GM12878 (cell line): ENCODE data around the gene PRRT1. TPM values are rescaled to one million over a fixed set of nuclear protein-coding genes. Genes with fewer than 3 reads are reported as not detected.

Source experiments
- BCLAF1 ChIP-seq: fragments of 450-650 bp; IDR thresholded peaks from 2 replicates; pipeline ENCODE4 v1.6.1; 2017; ENCODE audit warnings: antibody characterized with exemption, mild to moderate bottlenecking, moderate library complexity
- CEBPZ ChIP-seq: fragments of 150-350 bp; IDR thresholded peaks from 2 replicates; pipeline ENCODE4 v1.6.1; 2016; ENCODE audit warnings: low read depth, low read length
- CTCF ChIP-seq, 3 experiments: IDR thresholded peaks in 2 of 3; conservative IDR thresholded peaks in 1 of 3; 2 replicates each; pipeline ENCODE4 v1.5.1; 2011; ENCODE audit warnings: low read depth in 3 of 3, low read length in 3 of 3, mild to moderate bottlenecking in 3 of 3, control low read depth in 2 of 3, moderate library complexity in 2 of 3, inconsistent platforms in 1 of 3, mixed read lengths in 1 of 3; ENCODE audit not compliant: control insufficient read depth in 2 of 3, insufficient read depth in 1 of 3; ENCODE audit errors: extremely low read depth in 1 of 3
- GATAD2B ChIP-seq: fragments of 450-650 bp; conservative IDR thresholded peaks from 2 replicates; pipeline ENCODE4 v1.6.1; 2017; ENCODE audit warnings: low read depth, mild to moderate bottlenecking, moderate library complexity
- HDAC6 ChIP-seq: fragments of 200-600 bp; sonication (generic); IDR thresholded peaks from one replicate; pipeline ENCODE4 v1.8.0; 2017; ENCODE audit warnings: antibody characterized with exemption; ENCODE audit not compliant: unreplicated experiment
- LARP7 ChIP-seq: fragments of 450-650 bp; IDR thresholded peaks from 2 replicates; pipeline ENCODE4 v1.6.1; 2017; ENCODE audit warnings: mild to moderate bottlenecking
- MEF2A ChIP-seq: IDR thresholded peaks from 2 replicates; pipeline ENCODE4 v1.6.1; 2011; ENCODE audit warnings: low read depth, mild to moderate bottlenecking, low read length, moderate library complexity; ENCODE audit not compliant: insufficient read depth
- SREBF1 ChIP-seq: IDR thresholded peaks from 2 replicates; pipeline ENCODE4 v1.6.1; 2012; ENCODE audit warnings: mild to moderate bottlenecking, low read length
- USF1 ChIP-seq: IDR thresholded peaks from 2 replicates; pipeline ENCODE4 v1.6.1; 2011; ENCODE audit warnings: borderline replicate concordance, low read depth, mild to moderate bottlenecking, moderate library complexity, mixed read lengths, low read length; ENCODE audit not compliant: insufficient read depth; ENCODE audit errors: extremely low read length
- ZNF207 ChIP-seq: fragments of 450-650 bp; IDR thresholded peaks from 2 replicates; pipeline ENCODE4 v1.6.1; 2014; ENCODE audit warnings: antibody characterized with exemption, mild to moderate bottlenecking, borderline replicate concordance
- ZNF274 ChIP-seq: IDR thresholded peaks from one replicate; pipeline ENCODE4 v1.8.0; 2011; ENCODE audit not compliant: insufficient read length, insufficient read depth
- polyA plus RNA-seq, 11 experiments: library from polyadenylated mRNA; depleted of rRNA in 4 of 11; unstranded in 6 of 11; stranded (reverse) in 5 of 11; fragments of >200 nt; fragmentation: Nextera tagmentation in 4 of 11; fragmentation: Illumina TruSeq in 1 of 11; extraction: Ambion mirVana in 4 of 11; extraction: Trizol in 1 of 11; gene quantifications; 1 replicate in 1 of 11; 2 replicates in 10 of 11; pipeline versions ENCODE4 v1.2.1 to v1.2.3, GENCODE V29; 2011 to 2016; ENCODE audit warnings: inconsistent platforms in 2 of 11, missing spikeins in 2 of 11, low read depth in 1 of 11
- total RNA-seq, 4 experiments: library from RNA; depleted of rRNA in 3 of 4; stranded (reverse); fragments of >200 nt in 3 of 4; fragmentation: Illumina TruSeq in 1 of 4; extraction: Trizol in 1 of 4; gene quantifications; 2 replicates each; pipeline versions ENCODE4 v1.2.1 to v1.2.3, GENCODE V29; 2013 to 2021
- TF ChIP-seq, protein P1 (sequence below): fragments of 450-650 bp; formaldehyde crosslinking; IDR thresholded peaks from 2 replicates; pipeline ENCODE4 v1.5.0; 2022; ENCODE audit warnings: mild to moderate bottlenecking, missing genetic modification characterization

Gene PRRT1
- total and polyA plus RNA-seq, 10 of the 15 experiments (the other 5 are each of a cell fraction or from before 2014, with no cell fraction given) = 0.04 to 0.15 (median 0.10) TPM; not detected in 6

DNA sequence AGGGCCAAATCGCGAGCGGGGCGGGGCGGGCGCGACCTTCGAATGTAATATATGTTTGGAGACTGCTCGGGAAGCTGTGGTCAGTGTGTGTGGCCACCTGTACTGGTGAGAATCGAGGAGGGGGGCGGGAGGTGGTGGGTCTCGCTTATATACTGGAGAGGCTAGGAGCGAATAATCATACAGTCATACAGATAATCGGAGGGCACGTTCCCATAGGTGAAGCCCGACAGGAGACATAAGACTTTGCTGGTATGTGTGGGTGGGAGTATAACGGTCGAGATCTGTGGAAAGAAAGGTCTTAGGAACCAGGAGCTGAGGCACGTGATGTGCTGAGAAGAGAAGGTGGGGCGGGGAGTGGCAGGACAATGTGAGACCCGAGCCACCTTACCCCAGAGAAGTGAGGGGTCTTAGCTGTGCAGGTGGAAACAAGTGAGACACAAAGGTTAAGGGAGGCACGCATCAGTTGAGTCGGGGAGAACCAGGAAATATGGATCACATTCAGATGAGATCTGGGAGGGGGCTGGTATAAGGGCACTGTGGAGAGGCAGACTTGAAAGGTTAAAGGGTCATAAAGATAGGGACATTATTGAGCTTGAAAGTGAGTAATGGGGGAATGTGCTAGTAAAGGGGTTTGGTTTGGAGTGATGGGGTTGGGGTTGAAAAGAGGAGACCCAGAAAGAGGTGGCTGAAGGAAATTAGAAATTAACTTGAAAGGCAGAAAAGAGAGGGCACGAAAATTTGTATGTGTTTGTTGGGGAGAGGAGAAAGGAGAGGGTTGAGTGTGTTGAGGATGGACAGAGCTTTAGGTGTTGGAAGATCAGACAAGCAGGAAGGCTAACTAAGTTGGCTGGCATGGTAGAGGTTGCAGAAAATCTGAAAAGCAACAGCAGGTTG is 27.1 kb upstream of the PRRT1 start (continued):
- TF ChIP-seq ZNF274 (no peak), MEF2A (no peak), SREBF1 (no peak), GATAD2B (no peak), USF1 (no peak), BCLAF1 (no peak), HDAC6 (no peak), LARP7 (0 out of 2 replicates have a peak, but pooled peaks have one; percentile 30), CTCF (IDR thresholded peaks at IDR 0.05 in 2 of 3, conservative IDR thresholded peaks at IDR 0.05 in 1 of 3; ENCODE audit: control insufficient read depth in 2 of 3, extremely low read depth in 1 of 3, insufficient read depth in 1 of 3, low read depth in 3 of 3, low read length in 3 of 3) (no peak), ZNF207 (no peak), CEBPZ (no peak)
- TF ChIP-seq, protein P1, sequence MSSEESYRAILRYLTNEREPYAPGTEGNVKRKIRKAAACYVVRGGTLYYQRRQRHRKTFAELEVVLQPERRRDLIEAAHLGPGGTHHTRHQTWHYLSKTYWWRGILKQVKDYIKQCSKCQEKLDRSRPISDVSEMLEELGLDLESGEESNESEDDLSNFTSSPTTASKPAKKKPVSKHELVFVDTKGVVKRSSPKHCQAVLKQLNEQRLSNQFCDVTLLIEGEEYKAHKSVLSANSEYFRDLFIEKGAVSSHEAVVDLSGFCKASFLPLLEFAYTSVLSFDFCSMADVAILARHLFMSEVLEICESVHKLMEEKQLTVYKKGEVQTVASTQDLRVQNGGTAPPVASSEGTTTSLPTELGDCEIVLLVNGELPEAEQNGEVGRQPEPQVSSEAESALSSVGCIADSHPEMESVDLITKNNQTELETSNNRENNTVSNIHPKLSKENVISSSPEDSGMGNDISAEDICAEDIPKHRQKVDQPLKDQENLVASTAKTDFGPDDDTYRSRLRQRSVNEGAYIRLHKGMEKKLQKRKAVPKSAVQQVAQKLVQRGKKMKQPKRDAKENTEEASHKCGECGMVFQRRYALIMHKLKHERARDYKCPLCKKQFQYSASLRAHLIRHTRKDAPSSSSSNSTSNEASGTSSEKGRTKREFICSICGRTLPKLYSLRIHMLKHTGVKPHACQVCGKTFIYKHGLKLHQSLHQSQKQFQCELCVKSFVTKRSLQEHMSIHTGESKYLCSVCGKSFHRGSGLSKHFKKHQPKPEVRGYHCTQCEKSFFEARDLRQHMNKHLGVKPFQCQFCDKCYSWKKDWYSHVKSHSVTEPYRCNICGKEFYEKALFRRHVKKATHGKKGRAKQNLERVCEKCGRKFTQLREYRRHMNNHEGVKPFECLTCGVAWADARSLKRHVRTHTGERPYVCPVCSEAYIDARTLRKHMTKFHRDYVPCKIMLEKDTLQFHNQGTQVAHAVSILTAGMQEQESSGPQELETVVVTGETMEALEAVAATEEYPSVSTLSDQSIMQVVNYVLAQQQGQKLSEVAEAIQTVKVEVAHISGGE = no peak
